A673 (cell line): ENCODE measurements around the gene HSD11B1L.

ENCODE experiments used
- CTCF ChIP-seq: fragments of 300-800, 200-600 bp; sonication (generic); conservative IDR thresholded peaks from 2 replicates; pipeline ENCODE4 v1.5.1; 2017; ENCODE audit warnings: low read depth, mild to moderate bottlenecking, antibody characterized with exemption, low read length, moderate library complexity, mixed read lengths
- EZH2 ChIP-seq: fragments of 200-600 bp; sonication (generic); IDR thresholded peaks from 2 replicates; pipeline ENCODE4 v1.6.1; 2017; ENCODE audit warnings: borderline replicate concordance, low read depth, mild to moderate bottlenecking, mixed read lengths, antibody characterized with exemption, low read length; ENCODE audit not compliant: poor library complexity, severe bottlenecking

DNA sequence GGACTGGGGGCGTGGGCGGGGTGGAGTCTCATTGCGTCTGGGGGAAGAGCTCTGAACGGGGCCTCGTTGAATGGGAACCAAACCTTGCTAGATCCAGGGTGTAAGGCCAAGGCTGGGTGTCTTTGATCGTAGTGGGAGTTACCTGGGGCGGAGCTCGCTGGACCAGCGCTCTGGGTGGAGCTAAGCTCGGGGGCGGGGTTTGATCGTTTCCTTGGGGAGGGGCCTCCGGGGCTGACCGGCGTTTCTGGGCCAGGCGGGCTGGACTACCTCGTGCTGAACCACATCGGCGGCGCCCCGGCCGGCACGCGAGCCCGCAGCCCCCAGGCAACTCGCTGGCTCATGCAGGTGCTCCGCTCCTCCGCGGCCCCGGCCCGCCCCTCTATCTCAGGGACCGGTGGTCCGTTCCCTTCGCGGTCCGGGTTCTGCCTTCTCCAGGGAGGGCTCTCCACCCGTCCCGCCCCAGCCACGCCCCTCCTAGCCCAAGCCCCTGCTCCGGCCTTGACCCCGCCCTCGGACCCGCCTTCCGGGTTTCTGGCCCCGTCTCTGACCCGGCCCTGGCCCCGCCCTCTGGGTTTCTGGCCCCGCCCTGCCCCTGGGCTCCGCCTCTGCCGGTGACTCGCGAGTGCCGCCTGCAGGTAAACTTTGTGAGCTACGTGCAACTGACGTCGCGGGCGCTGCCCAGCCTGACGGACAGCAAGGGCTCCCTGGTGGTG lies 6.0 kb downstream of the HSD11B1L start:
- TF ChIP-seq CTCF (peak; percentile 96), EZH2 (no peak)
